DND-41 (cell line): ENCODE measurements around the gene CLIC5.

Source experiments
- EZH2 ChIP-seq: IDR thresholded peaks from 3 replicates; pipeline ENCODE4 v1.6.1; 2012; ENCODE audit warnings: borderline replicate concordance, low read depth, mild to moderate bottlenecking, moderate library complexity, low read length, inconsistent platforms; ENCODE audit not compliant: severe bottlenecking
- TF ChIP-seq, protein P1 (sequence below): IDR thresholded peaks from 2 replicates; pipeline ENCODE4 v1.5.1; 2012; ENCODE audit warnings: borderline replicate concordance, low read length, moderate library complexity, mild to moderate bottlenecking; ENCODE audit not compliant: poor library complexity, severe bottlenecking; ENCODE audit errors: extremely low read depth

GRCh38 chr6:46014046-46014445 is 1.6 kb downstream of the CLIC5 start:
- TF ChIP-seq, protein P1, sequence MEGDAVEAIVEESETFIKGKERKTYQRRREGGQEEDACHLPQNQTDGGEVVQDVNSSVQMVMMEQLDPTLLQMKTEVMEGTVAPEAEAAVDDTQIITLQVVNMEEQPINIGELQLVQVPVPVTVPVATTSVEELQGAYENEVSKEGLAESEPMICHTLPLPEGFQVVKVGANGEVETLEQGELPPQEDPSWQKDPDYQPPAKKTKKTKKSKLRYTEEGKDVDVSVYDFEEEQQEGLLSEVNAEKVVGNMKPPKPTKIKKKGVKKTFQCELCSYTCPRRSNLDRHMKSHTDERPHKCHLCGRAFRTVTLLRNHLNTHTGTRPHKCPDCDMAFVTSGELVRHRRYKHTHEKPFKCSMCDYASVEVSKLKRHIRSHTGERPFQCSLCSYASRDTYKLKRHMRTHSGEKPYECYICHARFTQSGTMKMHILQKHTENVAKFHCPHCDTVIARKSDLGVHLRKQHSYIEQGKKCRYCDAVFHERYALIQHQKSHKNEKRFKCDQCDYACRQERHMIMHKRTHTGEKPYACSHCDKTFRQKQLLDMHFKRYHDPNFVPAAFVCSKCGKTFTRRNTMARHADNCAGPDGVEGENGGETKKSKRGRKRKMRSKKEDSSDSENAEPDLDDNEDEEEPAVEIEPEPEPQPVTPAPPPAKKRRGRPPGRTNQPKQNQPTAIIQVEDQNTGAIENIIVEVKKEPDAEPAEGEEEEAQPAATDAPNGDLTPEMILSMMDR: no peak
- TF ChIP-seq EZH2: no peak
